Neural cell (in vitro differentiated cells): ENCODE results near the gene PRSS53.

Experiments
- EP300 ChIP-seq: fragments of 450-650 bp; conservative IDR thresholded peaks from 2 replicates; pipeline ENCODE4 v1.6.1; 2014; ENCODE audit warnings: antibody characterized with exemption, mild to moderate bottlenecking, moderate library complexity; ENCODE audit not compliant: poor library complexity, severe bottlenecking
- EZH2 ChIP-seq: fragments of 200-600, 300-800 bp; shearing (Covaris generic), sonication (generic); IDR thresholded peaks from 2 replicates; pipeline ENCODE4 v1.6.1; 2014; ENCODE audit warnings: antibody characterized with exemption, low read length, borderline replicate concordance, mild to moderate bottlenecking; ENCODE audit not compliant: insufficient read depth, poor library complexity, severe bottlenecking
- POLR2AphosphoS5 ChIP-seq: IDR thresholded peaks from 2 replicates; pipeline ENCODE4 v1.6.1; 2012
- RAD21 ChIP-seq: fragments of 450-650 bp; conservative IDR thresholded peaks from 2 replicates; pipeline ENCODE4 v1.6.1; 2014; ENCODE audit warnings: antibody characterized with exemption, mild to moderate bottlenecking, moderate library complexity
- SMC3 ChIP-seq: fragments of 450-650 bp; conservative IDR thresholded peaks from 2 replicates; pipeline ENCODE4 v1.6.1; 2014; ENCODE audit warnings: antibody characterized with exemption, mild to moderate bottlenecking, moderate library complexity; ENCODE audit not compliant: poor library complexity
- TAF1 ChIP-seq: IDR thresholded peaks from 2 replicates; pipeline ENCODE4 v1.6.1; 2012; ENCODE audit warnings: low read depth
- TF ChIP-seq, protein P1 (sequence below): fragments of 450-650 bp; IDR thresholded peaks from 2 replicates; pipeline ENCODE4 v1.5.1; 2014; ENCODE audit warnings: antibody characterized with exemption, mild to moderate bottlenecking, moderate library complexity; ENCODE audit not compliant: poor library complexity, severe bottlenecking

DNA sequence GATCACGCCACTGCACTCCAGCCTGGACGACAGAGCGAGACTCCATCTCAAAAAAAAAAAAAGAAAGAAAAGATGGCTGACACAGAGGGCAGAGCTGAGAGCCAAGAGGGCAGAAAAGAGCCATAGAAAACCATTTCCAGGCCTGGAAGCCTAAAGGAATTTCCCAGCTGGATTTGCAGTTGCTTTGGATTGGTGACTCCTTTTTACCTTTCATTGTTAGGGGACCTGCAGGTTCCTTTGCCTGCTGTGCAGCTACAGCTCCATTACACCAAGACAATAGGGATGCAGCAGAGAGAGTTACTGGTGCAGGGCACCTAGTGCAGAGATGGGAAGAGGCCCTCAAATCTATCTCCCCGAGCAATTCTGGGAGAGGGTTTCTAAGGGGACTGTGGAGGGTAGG lies 33.1 kb downstream of the PRSS53 start:
- TF ChIP-seq EZH2 (no peak), EP300 (no peak), SMC3 (no peak), POLR2AphosphoS5 (no peak), RAD21 (no peak), TAF1 (no peak)
- TF ChIP-seq, protein P1, sequence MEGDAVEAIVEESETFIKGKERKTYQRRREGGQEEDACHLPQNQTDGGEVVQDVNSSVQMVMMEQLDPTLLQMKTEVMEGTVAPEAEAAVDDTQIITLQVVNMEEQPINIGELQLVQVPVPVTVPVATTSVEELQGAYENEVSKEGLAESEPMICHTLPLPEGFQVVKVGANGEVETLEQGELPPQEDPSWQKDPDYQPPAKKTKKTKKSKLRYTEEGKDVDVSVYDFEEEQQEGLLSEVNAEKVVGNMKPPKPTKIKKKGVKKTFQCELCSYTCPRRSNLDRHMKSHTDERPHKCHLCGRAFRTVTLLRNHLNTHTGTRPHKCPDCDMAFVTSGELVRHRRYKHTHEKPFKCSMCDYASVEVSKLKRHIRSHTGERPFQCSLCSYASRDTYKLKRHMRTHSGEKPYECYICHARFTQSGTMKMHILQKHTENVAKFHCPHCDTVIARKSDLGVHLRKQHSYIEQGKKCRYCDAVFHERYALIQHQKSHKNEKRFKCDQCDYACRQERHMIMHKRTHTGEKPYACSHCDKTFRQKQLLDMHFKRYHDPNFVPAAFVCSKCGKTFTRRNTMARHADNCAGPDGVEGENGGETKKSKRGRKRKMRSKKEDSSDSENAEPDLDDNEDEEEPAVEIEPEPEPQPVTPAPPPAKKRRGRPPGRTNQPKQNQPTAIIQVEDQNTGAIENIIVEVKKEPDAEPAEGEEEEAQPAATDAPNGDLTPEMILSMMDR: no peak
